HG03457 (cell line): ENCODE results near the gene LRWD1.
A peak's percentile ranks its signal among the peaks of the same experiment; 100 is the strongest.
"Not testable (repeated sequence)": the region's sequence is repeated elsewhere in the genome, so short reads cannot be mapped to it uniquely, and the experiment has no call there.

Experiments
- ATAC-seq: cut with Tn5 transposase; IDR thresholded peaks from one replicate; pipeline ENCODE4 v1.9.1; 2021; ENCODE audit warnings: moderate number of reproducible peaks; ENCODE audit not compliant: unreplicated experiment

LRWD1 gene

GRCh38 chr7:102494026-102494425 is 29.2 kb downstream of the LRWD1 start:
- peak; percentile 6 for ATAC-seq

- ATAC-seq = peak; percentile 48
Observed at GRCh38 chr7:102494473-102495149, 29.8 kb downstream of the LRWD1 start.

- ATAC-seq = not testable (repeated sequence)
Observed at GRCh38 chr7:102496861-102497260, 32.1 kb downstream of the LRWD1 start.

- not testable (repeated sequence) for ATAC-seq
Observed at GRCh38 chr7:102497308-102497707, 32.5 kb downstream of the LRWD1 start.

GRCh38 chr7:102498321-102498720 is 33.5 kb downstream of the LRWD1 start:
- ATAC-seq = not testable (repeated sequence)

- ATAC-seq = not testable (repeated sequence)
Observed at GRCh38 chr7:102503141-102503540, 38.4 kb downstream of the LRWD1 start.

- not testable (repeated sequence) for ATAC-seq
Observed at GRCh38 chr7:102505298-102506185, 40.8 kb downstream of the LRWD1 start.

- ATAC-seq = not testable (repeated sequence)
Observed at GRCh38 chr7:102507410-102508088, 42.8 kb downstream of the LRWD1 start.

GRCh38 chr7:102510575-102510974 is 45.8 kb downstream of the LRWD1 start:
- not testable (repeated sequence) for ATAC-seq

GRCh38 chr7:102511860-102512522 is 47.2 kb downstream of the LRWD1 start:
- peak; percentile 27 for ATAC-seq

- not testable (repeated sequence) for ATAC-seq
Observed at GRCh38 chr7:102512642-102513221, 47.9 kb downstream of the LRWD1 start.

GRCh38 chr7:102514881-102515721 is 50.3 kb downstream of the LRWD1 start:
- peak; percentile 50 for ATAC-seq

- not testable (repeated sequence) for ATAC-seq
Observed at GRCh38 chr7:102515889-102516288, 51.1 kb downstream of the LRWD1 start.

GRCh38 chr7:102516951-102517350 is 52.2 kb downstream of the LRWD1 start:
- not testable (repeated sequence) for ATAC-seq

GRCh38 chr7:102517550-102518147 is 52.9 kb downstream of the LRWD1 start, which contains the start of gene RASA4B:
Gene RASA4B, minus strand, starts transcription at chr7:102517777. Its CDS starts 67 bp downstream, at chr7:102517710.
- ATAC-seq = peak; percentile 51

- ATAC-seq = not testable (repeated sequence)
Observed at GRCh38 chr7:102520797-102521196, 56.0 kb downstream of the LRWD1 start.
